Measurements from ENCODE around the gene TLR2.
"Not testable (repeated sequence)": the region's sequence is repeated elsewhere in the genome, so short reads cannot be mapped to it uniquely, and the experiment has no call there.

The TLR2 gene

DNA sequence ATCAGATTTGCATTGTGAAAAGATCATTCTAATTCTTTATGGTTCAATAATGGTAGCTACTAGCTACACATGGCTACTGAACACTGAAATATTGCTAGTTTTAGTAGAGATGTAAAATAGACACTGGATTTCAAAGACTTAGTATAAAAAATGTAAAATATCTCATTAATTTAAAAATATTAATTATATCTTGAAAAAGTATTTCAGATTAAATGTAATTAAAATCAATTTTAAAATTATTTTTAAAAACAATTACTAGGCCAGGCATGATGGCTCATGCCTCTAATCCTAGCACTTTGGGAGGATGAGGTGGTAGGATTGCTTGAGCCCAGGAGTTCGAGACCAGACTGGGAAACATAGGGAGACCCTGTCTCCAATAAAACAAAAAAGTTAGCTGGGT is 20.4 kb upstream of the TLR2 start:
- DNase-seq: no peak

DNA sequence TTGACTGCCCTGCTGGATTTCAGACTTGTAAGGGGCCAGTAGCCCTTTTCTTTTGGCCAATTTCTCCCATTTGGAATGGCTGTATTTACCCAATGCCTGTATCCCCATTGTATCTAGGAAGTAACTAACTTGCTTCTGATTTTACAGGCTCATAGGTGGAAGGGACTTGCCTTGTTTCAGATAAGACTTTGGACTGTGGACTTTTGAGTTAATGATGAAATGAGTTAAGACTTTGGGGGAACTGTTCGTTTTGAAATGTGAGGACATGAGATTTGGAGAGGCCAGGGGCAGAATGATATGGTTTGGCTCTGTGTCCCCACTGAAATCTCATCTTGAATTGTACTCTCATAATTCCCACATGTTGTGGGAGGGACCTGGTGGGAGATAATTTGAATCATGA is 17.6 kb upstream of the TLR2 start:
- not testable (repeated sequence) for DNase-seq

DNA sequence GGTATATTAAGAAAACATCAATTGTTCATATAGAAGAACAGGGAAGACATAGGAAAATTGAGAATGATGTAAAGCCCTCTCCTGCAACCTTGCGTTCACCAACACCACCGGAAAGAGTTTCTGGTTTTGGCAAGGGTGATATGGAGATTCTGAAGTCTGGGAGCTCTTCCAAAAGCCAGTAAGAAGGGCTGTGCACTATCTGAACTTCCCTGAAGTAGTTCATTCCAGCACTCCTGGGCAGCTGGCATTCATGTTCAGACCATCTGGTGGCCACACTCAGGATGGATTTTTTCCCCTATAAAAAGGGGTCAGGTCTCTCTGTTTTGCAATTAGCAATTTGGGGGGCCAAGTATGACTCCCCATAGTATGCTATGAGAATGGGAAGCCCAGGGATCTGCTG is 15.4 kb upstream of the TLR2 start:
- no peak for DNase-seq

DNA sequence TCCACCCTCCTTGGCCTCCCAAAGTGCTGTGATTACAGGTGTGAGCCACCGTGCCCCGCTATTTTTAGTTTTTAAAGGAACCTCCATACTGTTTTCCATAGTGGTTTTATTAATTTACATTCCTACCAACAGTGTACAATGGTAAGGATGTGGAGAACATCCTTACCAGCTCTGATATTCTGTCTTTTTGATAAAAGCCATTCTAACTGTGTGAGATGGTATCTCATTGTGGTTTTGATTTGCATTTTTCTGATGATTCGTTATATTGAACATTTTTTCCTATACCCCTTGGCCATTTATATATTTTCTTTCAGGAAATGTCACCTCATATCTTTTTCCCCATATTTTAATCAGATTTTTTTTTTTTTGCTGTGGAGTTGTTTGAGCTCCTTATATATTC is 14.2 kb upstream of the TLR2 start:
- no peak for DNase-seq

DNA sequence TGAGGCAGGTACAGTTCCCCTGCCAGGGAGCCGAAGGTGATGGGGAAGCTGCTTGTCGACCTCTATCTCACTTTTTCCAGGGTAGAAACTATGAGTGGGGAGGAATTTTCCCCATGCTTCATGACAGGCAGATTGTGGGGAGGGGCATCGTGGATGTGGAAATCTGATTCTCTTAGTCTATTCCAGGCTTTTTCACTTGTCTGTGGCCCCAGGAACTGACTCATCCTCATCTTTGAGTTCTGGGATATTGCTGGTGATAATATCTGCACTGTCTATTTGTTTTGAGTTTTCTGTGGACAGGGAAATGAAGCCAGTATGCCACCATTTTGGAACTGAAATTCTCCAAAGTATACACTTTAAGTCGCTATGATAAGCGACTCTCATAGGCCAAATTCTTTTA is 7.6 kb upstream of the TLR2 start:
- DNase-seq: no peak

DNA sequence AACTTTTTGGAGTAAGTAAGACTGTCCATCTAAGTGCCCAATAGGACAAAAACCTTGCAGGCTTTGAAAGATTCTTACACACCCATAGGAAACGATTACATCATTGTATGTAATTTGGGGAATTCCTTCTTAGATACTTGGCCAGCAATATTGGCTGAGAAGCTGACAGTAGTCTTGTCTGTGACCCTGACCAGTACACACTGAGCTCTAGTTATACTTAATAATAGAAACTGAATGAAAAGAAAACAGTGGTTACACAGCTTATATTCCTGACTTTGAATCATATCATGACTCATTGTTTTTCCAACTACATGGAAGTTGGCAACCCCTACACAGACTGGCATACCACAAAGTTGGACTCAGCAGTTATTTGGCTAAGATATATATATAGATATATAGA is 7.1 kb upstream of the TLR2 start:
- DNase-seq: no peak

DNA sequence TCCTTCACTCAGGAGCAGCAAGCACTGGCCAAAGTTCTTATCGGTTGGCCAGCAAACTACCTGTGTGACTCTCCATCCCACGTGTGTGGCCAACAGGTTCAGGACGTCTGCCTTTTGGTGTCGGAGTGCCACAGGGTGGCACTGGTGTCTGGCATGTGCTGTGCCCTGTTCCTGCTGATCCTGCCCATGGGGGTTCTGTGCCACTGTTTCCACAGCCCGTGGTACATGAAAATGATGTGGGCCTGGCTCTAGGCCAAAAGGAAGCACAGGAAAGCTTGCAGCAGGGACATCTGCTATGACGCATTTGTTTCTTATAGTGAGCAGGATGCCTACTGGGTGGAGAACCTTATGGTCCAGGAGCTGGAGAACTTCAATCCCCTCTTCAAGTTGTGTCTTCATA is 4.6 kb upstream of the TLR2 start:
- no peak for DNase-seq

DNA sequence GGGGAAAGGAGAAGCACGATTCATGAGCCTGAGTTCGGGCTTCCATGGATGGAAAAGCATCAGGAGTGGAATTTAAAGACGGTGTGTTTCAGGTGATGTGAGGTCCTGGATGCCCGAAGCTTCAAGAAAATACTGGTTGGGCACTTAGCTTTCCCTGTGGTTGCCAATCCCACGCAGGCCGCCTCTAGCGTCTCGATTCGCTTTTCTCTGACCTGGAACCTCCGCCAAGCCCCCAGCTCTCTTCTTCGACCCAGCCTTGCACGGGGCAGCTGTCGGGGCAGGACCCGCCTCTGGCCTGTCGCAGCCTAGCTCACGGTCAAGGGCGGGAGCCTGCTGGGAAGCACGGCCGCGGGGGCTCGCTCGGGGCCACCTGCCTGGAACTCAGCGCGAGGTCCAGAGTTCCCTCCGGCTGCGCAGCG is 308 bp upstream of the TLR2 start:
- DNase-seq: no peak

DNA sequence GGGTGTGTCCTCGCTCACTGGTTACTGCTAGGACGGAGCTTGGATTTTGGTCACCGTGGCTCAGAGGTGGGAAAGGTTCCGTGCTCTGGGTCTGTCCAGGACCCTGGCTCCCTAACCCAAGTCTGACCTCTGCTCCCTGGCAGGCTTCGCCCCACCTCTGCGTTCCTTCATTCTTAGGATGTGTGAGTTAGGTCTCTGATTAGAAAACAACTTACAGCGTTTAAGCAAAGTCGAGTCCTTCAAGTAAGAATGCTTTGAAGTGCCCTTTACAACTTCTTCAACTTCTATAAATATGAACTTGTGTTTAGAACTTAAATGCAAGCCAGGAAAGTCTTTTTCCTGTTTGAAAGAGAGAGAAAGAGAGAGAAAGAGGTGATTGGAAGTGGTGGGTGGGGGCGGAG is 891 bp downstream of the TLR2 start:
- DNase-seq: no peak

DNA sequence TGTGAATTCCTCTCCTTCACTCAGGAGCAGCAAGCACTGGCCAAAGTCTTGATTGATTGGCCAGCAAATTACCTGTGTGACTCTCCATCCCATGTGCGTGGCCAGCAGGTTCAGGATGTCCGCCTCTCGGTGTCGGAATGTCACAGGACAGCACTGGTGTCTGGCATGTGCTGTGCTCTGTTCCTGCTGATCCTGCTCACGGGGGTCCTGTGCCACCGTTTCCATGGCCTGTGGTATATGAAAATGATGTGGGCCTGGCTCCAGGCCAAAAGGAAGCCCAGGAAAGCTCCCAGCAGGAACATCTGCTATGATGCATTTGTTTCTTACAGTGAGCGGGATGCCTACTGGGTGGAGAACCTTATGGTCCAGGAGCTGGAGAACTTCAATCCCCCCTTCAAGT is 20.4 kb downstream of the TLR2 start:
- no peak for DNase-seq

DNA sequence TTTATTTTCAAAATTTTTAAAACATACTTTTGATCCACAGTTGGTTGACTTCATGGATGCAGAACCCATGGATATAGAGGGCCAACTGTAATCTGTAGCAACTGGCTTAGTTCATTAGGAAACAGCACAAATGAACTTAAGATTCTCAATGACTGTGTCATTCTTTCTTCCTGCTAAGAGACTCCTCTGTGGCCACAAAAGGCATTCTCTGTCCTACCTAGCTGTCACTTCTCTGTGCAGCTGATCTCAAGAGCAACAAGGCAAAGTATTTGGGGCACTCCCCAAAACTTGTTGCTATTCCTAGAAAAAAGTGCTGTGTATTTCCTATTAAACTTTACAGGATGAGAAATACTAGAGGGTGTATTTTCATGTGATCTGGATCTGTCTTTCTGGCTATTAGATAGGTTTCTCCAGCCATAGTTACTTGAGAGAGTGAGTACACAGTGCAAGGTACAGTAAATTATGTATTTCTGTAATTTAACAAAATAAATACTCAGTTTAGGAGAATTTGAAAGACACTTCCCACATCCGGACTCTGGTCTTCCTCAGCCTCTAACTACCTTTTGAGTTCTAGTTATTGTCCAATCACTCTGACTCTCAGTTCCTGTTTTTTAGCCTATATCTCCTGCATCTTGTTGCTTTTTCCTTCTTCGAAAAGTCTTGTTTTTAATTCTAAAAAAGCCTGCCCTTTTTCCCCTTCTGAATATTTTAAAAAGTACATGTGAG is 21.8 kb downstream of the TLR2 start:
- no peak for DNase-seq

DNA sequence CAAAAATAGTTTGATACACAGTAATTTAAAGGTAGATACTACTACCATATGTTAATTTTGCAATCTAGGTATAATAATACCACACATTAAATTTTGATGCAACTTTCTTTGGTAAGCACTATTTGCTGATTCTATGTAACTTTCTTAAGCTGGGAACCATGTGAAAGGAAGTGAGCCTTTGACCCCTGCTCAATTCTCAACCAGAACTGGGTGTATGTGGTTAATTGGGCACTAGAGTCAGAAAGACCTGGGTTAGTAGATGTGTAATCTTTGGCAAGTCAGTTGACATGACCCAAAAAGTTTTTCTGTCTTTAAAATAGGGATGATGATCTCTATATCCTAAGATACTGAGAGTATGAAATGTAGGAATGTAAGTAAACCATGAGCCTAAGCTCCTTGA is 22.4 kb downstream of the TLR2 start:
- no peak for DNase-seq

DNA sequence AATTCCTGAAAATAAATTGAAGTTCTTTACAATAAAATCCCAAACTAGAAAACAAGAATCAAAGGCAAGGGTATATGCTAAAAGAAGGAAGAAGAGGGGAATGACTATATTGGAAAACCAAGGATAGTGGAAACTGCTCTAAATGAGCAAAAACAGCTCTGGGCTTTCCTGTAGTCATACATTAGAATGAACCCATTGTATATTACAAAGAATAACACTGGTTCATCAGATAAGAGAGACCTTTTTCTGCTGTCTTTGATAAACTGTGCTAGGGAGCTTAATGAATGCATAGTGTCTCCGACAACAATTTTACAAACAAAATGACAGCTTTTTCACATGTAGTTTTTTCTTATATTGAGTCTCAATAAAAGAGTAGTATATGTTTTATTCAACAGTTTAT is 26.6 kb downstream of the TLR2 start:
- no peak for DNase-seq

DNA sequence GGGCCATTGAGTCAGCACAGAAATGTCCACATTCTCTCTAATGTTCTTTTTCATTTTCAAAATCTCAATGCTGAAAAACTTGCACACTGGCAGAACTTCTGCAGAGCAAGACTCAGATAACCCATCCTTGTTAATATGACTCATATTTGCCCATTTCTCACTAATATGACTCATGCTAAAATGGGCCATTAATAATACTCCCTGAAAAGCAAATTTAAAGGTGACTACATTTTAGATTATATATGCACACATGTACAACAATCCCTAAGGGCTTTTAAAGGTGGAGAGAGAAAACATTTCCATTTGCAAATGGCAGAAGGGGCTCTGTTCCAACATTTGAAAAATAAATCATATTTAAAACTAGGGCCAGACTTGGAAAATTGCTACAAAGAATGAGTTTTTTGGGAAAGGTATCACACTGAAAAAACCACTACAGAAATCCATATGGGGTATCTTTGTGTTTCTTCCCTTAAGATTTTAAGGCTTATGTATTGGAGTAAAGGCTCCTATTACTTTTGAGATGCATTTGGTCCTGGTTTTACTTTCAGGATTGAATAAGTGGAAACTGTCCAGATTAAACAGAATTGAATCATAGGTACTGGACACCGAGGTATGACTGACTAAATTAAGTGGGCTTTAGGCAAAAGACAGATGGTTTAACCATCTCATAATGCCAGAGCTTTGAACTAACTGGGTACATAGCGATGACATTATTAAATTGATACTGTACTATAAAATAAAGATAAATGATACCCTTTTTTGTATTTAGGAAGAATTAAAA is 30.0 kb downstream of the TLR2 start:
- no peak for DNase-seq

DNA sequence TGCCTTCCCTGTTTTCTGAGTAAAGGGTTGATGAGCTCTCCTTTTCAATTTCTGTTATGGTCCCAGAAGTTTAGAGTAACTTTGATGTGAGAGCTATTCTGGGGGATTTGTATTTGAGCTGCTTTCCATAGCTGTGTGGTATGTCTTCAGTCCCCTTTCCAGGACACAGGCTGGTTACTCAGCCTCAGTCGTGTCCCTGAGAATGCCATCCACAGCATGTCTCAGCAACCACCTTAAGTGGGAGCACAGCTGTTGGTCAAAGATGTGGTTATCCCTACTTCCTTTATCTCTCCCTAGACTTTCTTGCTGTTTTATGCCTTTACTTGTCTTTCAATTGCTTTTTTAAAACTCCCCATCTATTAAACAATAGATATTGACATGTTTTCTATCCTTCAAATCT is 38.0 kb downstream of the TLR2 start:
- no peak for DNase-seq

DNA sequence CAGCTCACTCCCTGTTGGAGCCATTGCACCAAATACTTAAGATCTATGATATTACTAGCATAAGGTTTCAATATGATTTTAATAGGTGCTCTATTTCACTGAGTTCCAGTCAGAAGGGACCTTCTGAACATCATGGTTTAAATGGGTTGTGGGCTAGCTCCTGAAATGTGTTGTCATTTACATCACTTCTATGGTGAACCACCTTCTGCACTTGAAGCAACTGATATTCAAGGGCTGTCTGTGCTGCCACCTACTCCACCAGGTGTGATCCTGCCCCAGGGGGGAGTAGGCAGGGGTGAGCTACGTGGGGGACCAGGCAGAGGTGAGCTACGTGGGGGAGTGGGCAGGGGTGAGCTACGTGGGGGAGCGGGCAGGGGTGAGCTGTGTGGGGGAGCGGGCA is 40.5 kb downstream of the TLR2 start:
- DNase-seq: no peak

DNA sequence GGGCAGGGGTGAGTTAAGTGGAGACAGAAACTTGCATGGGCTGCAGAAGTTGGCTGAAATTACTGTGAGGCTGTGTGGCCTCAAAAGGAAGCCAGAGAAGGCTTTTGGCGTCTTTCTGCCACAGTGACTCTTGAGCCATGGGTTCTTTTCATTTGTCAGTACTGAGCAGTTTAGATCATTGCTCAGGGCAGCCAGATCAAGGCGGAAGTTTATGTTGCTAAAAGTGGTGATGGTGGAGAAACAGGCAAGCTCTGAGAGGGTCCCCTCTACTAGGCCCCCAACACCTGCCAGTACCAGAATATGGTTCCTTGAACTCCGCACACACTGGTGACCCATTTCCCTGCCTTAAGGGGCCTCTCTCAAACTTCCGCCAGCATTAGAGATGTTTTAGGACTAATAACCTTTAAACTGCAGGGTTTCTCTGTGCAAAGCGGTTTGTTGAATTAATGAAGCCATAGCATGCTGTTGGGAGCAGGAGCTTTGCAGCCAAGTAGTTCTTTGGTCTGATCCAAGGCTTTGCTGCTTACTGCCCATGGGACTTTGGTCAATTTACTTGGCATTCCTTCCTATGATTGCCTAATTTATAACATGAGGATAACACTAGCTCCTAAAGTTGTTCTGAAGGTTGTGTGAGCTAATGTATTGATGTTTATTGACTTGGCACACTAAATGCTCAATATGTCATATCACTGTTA is 41.2 kb downstream of the TLR2 start:
- no peak for DNase-seq

DNA sequence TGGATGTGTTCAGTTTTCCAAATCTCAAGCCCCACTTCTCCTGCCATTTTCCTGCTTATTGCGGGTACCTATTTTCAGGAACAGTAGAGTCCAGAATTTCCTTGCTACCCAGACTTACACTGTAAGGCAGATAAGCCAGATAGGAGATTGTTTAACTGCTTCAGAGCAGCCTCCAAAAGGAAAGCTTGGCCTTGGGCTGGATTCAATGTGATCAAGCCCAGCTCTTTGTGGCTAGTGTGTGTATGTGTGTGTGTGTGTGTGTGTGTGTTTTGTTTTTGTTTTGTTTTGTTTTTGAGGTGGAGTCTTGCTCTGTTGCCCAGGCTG is 41.7 kb downstream of the TLR2 start:
- DNase-seq: no peak

DNA sequence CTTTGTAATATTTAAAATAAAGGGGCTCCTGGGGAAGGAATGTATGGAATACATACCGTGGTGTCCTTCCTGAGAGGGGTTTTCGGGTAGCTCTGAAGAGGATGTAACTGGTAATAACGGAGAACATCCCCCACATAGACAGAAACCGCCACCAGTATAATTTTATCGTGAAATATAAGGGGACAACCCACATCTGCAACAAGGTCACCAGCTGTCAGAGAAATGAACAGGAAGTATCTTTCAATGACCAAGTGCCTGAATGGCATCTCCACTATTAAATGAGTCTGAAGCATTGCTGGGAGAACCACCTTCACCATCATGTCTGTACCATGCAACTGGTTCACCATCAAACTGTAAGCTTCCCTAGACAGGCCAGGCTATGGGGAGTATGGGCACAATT is 44.1 kb downstream of the TLR2 start:
- no peak for DNase-seq

DNA sequence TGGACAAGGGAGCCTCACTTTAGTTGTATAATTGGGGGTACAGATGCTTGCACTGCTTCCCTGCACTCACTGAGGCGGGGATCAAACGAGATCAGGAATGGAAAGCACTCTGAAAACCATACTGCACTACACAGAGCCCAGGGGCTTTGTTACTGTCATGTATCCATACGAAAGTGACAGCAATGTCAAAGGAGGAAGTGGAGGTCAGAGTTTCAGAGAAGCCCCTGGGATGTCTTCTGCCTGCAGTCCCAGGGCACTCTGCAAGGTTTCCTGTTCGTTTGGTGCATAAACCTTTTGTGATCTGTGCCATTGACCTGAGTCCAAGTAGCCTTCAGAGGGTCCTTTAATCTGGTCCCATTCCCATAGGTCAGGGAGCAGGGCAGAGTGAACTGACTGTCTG is 44.6 kb downstream of the TLR2 start:
- DNase-seq: no peak

DNA sequence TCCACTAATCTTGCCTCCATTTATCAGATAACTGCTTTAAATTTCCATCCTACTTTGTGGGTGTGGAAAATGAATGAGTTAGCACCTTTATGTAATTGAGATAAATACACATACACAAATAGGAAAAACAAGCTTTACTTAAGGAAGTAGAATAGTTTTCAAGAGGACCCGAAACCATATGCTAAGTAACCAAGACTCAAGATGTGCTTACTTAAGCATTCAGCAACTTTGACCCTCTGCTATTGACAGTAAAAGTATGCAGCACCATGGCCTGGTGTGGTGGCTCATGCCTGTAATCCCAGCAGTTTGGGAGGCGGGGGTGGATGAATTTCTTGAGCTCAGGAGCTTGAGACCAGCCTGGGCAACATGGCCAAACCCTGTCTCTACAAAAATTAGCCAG is 45.8 kb downstream of the TLR2 start:
- no peak for DNase-seq

DNA sequence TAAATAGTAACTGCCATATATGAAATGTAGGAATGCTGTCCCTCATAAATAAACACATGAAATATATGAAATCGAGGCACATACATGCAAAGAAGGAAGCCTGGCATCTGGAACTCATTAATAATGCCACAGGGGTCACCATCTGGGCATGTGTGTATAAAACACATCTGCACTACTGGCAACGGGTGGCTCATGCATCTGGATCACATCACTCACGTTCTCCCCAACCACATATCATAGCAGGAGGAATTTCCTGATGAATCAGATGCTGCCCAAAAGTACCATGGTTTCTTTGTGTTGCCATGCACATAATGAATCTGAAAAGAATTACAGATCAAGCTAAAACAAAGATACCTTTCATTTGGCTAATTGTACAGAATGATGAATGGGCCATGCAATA is 47.2 kb downstream of the TLR2 start:
- DNase-seq: no peak

DNA sequence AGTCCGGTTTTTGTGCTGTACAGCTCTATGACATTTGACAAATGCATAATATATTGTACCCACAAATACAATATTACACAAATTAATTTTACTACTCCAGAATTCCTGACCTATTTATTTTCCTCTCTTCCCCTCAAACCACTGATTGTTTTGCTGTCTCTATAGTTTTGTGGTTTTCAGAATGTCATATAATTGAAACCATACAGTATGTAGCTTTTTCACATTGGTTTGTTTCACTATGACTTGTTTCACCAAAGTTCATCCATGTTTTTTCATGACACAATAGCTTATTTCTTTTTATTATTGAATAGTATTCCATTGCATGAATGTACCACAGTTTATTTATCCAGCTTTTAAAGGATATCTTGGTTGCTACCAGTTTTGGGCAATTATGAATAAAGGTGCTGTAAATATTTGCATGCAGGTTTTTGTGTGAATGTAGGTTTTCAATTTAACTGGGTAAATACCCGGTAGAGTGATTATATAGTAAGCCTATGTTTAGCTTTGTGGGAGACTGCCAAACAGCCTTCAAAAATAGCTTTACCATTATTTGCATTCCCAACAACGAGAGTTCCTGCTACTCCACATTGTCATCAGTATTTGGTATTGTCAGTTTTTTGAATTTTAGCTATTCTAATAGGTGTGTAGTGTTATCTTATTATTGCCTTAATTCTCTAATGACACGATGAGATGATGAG is 49.8 kb downstream of the TLR2 start:
- no peak for DNase-seq

Measured in DMS79 (cell line).